HG03139 (cell line): ENCODE data around the gene PLCD4.

ENCODE experiments used
- ATAC-seq: cut with Tn5 transposase; IDR thresholded peaks from one replicate; pipeline ENCODE4 v1.9.1; 2021; ENCODE audit not compliant: unreplicated experiment

PLCD4 gene

DNA sequence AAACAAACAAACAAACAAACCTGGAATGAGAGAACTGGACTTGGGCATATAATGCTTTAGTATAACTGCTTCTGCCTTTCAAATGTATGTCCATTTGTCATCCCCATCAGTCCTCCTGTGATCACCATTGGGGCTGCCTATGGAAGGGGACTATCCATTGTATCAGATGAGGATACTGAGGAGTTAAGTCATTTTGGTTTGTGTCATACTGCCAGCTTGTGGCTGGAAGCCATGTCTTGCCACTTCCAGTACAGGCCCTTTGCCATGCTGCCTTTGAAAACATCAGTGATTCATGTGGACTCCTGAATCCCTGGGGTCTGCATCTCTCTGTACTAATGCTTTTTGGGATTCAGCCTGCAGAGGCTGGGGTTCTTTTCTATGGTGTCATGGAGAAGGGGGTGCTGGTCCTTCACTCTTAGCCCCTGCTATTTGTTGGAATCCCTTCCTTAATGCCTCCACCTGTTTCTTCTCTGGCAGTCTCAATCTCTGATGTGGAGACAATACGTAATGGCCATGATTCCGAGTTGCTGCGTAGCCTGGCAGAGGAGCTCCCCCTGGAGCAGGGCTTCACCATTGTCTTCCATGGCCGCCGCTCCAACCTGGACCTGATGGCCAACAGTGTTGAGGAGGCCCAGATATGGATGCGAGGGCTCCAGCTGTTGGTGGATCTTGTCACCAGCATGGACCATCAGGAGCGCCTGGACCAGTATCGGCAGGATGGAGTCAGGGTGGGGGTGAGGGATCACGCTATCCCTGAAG is 10.6 kb downstream of the PLCD4 start:
- ATAC-seq: no peak

GRCh38 chr2:218621007-218621406 is 13.3 kb downstream of the PLCD4 start:
- ATAC-seq: no peak

GRCh38 chr2:218622606-218623365 is 15.1 kb downstream of the PLCD4 start:
- ATAC-seq: no peak

- ATAC-seq: no peak
These were observed 15.6 kb downstream of the PLCD4 start for GRCh38 chr2:218623366-218623705.

DNA sequence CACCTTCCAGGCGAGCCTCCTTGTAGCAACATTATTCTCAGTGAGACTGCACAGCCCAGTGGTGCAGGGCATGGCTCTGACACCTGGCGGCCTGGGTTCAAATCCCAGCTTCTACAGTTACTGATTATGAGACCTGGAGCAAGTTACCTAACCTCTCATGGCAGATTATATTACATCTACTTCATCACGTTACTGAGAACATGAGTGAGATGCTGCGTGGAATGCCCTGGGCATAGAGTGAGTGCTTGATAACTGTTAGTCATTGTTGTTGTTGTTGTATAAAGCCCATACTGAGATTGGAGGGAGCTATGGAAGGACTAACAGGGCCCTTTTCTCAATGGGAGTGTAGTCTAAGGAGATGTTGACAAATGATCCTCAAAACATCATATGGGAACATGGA is 18.7 kb downstream of the PLCD4 start:
- ATAC-seq: no peak

GRCh38 chr2:218627939-218628338 is 20.2 kb downstream of the PLCD4 start:
- no peak for ATAC-seq

DNA sequence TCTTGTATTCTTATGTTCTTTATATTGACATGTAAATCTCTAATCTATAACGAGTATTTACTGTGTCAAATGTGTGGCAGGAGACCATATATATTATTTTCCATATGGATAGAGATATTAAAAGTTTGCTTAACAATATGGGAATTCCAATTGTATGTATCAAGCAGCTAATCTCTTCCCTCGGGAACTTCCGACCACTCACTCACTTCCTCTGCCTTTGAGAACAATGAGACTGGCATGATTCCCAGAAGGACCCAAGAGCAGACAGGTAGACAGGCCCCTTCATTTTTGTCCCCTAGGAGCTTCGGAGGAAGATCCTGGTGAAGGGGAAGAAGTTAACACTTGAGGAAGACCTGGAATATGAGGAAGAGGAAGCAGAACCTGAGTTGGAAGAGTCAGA is 24.1 kb downstream of the PLCD4 start:
- ATAC-seq: no peak

GRCh38 chr2:218635719-218636118 is 28.0 kb downstream of the PLCD4 start:
- no peak for ATAC-seq

DNA sequence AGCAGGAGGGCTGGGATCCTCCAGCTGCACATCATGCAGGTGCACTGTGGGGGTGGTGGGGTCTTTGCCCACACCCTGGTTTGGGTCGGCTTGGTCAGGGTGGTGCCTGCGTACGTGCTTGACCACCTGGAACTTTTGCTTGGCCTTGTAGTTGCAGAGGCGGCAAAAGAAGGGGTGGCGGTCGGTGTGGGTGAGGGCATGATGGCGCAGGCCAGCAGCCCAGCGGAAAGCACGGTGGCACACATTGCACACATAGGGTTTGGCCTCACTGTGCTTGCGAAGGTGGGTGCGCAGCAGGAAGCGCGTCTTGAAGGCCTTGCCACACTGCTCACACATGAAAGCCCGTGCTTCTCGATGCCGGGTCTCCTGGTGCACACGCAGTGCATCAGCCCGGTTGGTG is 30.7 kb downstream of the PLCD4 start:
- ATAC-seq: no peak

DNA sequence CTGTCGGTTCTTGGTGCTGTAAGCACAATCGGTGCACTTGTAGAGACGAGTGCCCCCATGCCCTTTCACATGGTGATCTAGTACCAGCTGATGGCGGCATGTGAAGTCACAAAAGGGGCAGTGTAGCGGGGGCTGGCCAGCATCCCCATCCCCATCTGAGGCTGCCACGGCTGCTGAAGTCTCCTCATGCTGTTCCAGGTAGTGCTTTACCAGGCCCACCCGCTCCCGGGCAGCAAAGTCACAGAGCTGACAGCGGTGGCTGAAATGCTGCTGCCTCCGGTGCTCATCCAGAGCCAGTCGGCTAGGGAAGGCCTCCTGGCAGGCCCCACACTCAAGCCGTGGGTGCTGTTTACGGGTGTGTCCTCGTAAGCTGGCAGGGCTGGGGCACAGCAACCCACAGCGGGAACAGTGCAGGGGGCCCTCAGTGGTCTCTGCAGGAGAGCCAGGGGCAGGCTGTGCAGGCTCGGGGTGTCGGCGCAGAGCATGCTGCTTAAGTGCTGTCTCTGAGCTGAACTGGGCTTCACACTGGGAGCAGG is 34.5 kb downstream of the PLCD4 start:
- no peak for ATAC-seq

DNA sequence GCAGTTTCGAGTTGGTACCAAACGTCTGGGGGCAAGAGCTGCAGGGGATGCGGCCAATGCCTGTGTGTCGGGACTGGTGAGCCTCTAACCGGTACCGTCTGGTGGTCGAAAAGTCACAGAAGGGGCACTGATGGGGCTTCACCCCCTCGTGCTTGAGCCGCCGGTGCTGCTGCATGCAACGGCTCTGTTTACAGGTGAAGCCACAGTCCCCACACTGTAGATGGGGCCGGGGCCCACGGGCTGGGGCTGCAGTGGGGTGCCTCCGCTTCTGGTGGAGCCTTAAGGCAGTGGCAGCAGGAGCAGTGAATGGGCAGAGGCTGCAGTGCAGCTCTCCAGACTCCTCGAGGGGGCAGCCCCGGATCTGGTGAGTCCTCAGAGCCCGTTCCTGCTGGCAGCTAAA is 35.1 kb downstream of the PLCD4 start:
- no peak for ATAC-seq

- ATAC-seq: no peak
These were observed 36.1 kb downstream of the PLCD4 start for GRCh38 chr2:218643751-218644310.

DNA sequence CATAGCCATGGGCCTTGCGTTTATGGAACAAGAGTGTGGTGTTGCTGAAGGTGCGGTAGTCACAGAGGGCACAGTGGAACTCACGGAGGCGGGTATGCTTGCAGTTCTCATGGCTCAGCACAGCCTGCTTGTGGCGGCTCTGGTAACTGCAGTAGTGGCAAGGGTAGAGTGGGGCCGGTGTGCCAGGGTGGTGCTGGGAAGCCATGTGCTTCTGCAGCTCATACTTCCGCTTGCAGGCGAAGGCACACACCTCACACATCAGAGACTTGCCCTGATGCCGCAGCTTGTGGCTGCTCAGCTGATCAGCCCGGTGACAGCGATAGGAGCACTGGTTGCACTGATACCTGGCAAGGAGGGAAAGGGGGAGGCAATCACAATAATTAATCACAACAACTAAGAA is 37.0 kb downstream of the PLCD4 start:
- ATAC-seq: no peak

DNA sequence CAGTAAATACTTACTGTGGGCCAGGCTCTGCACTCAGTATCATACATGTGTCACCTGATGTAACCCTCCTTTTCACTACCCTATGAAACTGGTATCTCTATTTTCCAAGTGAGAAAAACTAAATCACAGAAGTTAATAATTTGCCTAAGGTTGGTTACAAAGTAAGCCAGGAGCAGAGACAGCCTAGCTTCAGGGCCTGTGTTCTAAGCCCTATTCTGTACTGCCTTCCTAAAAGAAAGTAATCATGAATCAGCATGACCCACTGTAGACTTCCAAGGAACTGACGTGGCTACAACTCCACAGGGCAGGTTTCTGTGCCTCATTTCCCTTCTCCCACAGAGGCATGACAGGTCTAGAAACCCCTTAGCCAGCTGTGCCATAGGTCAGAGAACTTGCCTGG is 37.4 kb downstream of the PLCD4 start:
- ATAC-seq: no peak

DNA sequence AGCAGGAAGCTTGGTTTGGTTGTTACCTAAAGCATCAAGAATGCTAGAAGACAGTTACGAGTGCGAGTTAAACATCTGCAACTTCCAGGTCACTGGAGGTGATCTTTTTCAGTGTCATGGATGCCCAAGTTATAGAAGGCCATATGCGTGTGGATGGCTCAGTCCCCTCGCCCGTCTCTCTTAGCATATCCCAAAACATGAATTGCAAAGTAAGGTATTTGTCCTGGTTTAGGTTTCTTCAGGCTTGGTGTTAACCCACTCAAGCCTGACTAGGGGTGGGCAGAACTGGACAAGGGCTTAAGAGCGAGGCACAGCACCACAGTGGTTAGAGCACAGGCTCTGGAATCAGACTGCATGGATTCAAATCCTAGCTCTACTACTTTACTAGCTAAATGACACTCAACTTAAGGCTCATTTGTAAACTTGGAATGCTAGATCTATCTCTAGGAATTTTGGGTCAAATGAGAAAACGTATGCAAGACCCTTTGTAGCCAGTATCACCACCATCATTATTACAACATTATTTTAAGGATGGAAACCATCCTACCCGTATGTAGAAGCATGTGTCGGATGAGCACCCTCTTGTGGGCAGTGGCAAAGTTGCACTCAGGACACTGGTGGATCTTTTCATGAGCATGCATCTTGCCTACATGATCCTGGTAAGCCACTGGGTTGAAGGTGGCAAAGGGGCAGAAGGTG is 40.5 kb downstream of the PLCD4 start:
- no peak for ATAC-seq

DNA sequence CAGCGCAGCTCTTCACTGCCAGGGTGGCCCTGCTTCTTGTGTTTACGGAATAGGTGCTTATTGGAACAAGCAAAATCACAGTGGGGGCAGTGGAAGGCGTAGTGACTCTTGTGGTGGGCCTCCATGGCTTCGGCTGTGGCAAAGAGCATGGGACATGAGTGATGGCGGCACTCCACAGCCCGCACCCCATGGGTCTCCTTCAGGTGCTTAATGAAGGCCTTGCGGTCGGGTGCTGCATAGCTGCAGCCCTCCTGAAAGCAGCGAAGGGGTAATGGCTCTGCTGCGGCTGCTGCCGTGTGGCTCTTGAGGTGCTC is 41.0 kb downstream of the PLCD4 start:
- no peak for ATAC-seq

DNA sequence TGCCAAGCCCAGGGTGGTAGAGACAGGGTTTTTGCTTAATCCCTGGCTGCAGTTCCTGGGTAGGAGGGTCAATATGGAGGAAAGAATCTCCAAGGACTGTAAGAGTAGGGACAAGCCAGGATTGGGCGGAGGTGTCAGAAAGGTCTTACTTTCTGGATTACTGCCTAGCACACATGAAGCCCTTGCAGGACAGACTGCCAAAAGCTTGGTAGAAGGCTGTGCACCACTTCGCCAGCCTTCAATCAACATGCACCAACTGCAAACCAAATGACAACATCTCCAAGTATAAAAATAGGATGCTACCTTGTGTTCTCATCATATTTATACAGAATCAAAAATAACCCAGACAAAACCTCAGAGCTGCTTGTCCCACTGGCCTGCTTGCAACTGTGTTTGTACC is 48.1 kb downstream of the PLCD4 start:
- no peak for ATAC-seq

GRCh38 chr2:218658671-218659257 is 51.1 kb downstream of the PLCD4 start:
- peak; percentile 16 for ATAC-seq

- ATAC-seq: peak; percentile 98
These were observed 51.7 kb downstream of the PLCD4 start, which contains the start of the genes BCS1L and ZNF142 for GRCh38 chr2:218659258-218659987. TSS of gene BCS1L (plus strand) at chr2:218659683. CDS start at chr2:218660988, 1,305 bp downstream. TSS of gene ZNF142 (minus strand) at chr2:218659623. CDS start at chr2:218656429, 3,194 bp downstream.

GRCh38 chr2:218659988-218660358 is 52.3 kb downstream of the PLCD4 start:
- no peak for ATAC-seq
